GM12878 (cell line): ENCODE data around the gene HOXC13. TPM values are rescaled to one million over a fixed set of nuclear protein-coding genes. Genes with fewer than 3 reads are reported as not detected.

ENCODE experiments used
- ATAC-seq: fragments of 200-7000 bp; cut with Tn5 transposase; 3 replicates; pipeline ENCODE4 v1.9.1; 2020; ENCODE audit warnings: mild to moderate bottlenecking, moderate library complexity
- BruUV-seq: library from RNA; stranded (reverse); fragments of 400-500 nt; replicated peaks from 2 replicates; lab custom pipeline; 2021; lab: Mats Ljungman, UMichigan
- CTCF ChIA-PET: fragments of 300-600 bp; sonication (Branson Sonifier 250); formaldehyde crosslinking; extraction: SDS; loops from one replicate; lab custom pipeline; 2021; ENCODE audit warnings: inconsistent platforms; lab: Yijun Ruan, JAX
- POLR2A ChIA-PET: fragments of 350-600 bp; formaldehyde crosslinking; extraction: SDS; loops from one replicate; lab custom pipeline; 2021; ENCODE audit warnings: inconsistent platforms; lab: Charles Lee
- RAD21 ChIA-PET: fragments of 300-600 bp; sonication (Branson Sonifier 250); formaldehyde crosslinking; loops from one replicate; lab custom pipeline; 2023; ENCODE audit warnings: antibody characterized with exemption; ENCODE audit not compliant: unreplicated experiment; lab: Charles Lee
- SMC1A ChIA-PET: fragments of 300-600 bp; sonication (Branson Sonifier 250); formaldehyde crosslinking; loops from one replicate; lab custom pipeline; 2023; ENCODE audit not compliant: unreplicated experiment, uncharacterized antibody; lab: Charles Lee
- DNase-seq: peaks from one replicate; pipeline ENCODE4 v3.0.0-alpha.2; 2011; ENCODE audit warnings: low read depth, low spot score
- FAIRE-seq: peaks from 3 replicates; lab custom pipeline; 2011; peaks lifted over from hg19 to GRCh38; lab: Jason Lieb, UNC
- H2AFZ ChIP-seq: 2 replicates; pipeline ENCODE4 v1.6.0; 2011; ENCODE audit warnings: low read depth, low read length, control low read depth; ENCODE audit not compliant: control insufficient read depth
- H3K27ac ChIP-seq: 2 replicates; pipeline ENCODE4 v1.5.1; 2011; ENCODE audit warnings: control low read depth; ENCODE audit not compliant: control insufficient read depth, insufficient read depth
- H3K27me3 ChIP-seq, 2 experiments: replicated peaks in 1 of 2; 2 replicates each; pipeline versions ENCODE4 v1.6.0 to v1.6.1; 2011; ENCODE audit warnings: low read length in 1 of 2; ENCODE audit not compliant: control insufficient read depth in 2 of 2, insufficient read depth in 2 of 2
- H3K36me3 ChIP-seq, 2 experiments: 2 replicates each; pipeline ENCODE4 v1.5.1; 2011; ENCODE audit warnings: low read length in 1 of 2; ENCODE audit not compliant: control insufficient read depth in 2 of 2, insufficient read depth in 2 of 2
- H3K4me1 ChIP-seq: 2 replicates; pipeline ENCODE4 v1.6.1; 2011; ENCODE audit warnings: mild to moderate bottlenecking, low read length, moderate library complexity, mixed read lengths; ENCODE audit not compliant: control insufficient read depth, insufficient read depth
- H3K4me2 ChIP-seq: 2 replicates; pipeline ENCODE4 v1.6.0; 2011; ENCODE audit warnings: control low read depth; ENCODE audit not compliant: control insufficient read depth, insufficient read depth
- H3K4me3 ChIP-seq: fragments of 200-600 bp; sonication (generic); 2 replicates; pipeline ENCODE4 v1.5.1; 2016
- H3K79me2 ChIP-seq: 2 replicates; pipeline ENCODE4 v1.6.0; 2011; ENCODE audit warnings: low read length; ENCODE audit not compliant: control insufficient read depth, insufficient read depth
- H3K9ac ChIP-seq: 2 replicates; pipeline ENCODE4 v1.8.0; 2011; ENCODE audit warnings: low read length, control low read depth, mixed read lengths; ENCODE audit not compliant: control insufficient read depth, insufficient read depth
- H3K9me3 ChIP-seq: replicated peaks from 3 replicates; pipeline ENCODE4 v1.5.1; 2011; ENCODE audit warnings: mild to moderate bottlenecking, low read length; ENCODE audit not compliant: control insufficient read depth, insufficient read depth
- H4K20me1 ChIP-seq: 2 replicates; pipeline ENCODE4 v1.6.0; 2011; ENCODE audit not compliant: control insufficient read depth, insufficient read depth
- ATF2 ChIP-seq: IDR thresholded peaks from 2 replicates; pipeline ENCODE4 v1.6.1; 2012; ENCODE audit warnings: low read length, inconsistent platforms
- EP300 ChIP-seq, 2 experiments: fragments of 150-350 bp in 1 of 2; IDR thresholded peaks; 2 replicates each; pipeline ENCODE4 v1.6.1; 2011 to 2012; ENCODE audit warnings: low read depth in 2 of 2, low read length in 2 of 2, borderline replicate concordance in 1 of 2, improper control_type of control experiment in 1 of 2, inconsistent platforms in 1 of 2; ENCODE audit not compliant: control insufficient read depth in 1 of 2
- HSF1 ChIP-seq: fragments of 150-350 bp; IDR thresholded peaks from 2 replicates; pipeline ENCODE4 v1.6.1; 2014; ENCODE audit warnings: mild to moderate bottlenecking, low read depth, low read length
- MEF2A ChIP-seq: IDR thresholded peaks from 2 replicates; pipeline ENCODE4 v1.6.1; 2011; ENCODE audit warnings: low read depth, mild to moderate bottlenecking, low read length, moderate library complexity; ENCODE audit not compliant: insufficient read depth
- NRF1 ChIP-seq: conservative IDR thresholded peaks from 2 replicates; pipeline ENCODE4 v1.6.1; 2011; ENCODE audit warnings: mild to moderate bottlenecking, low read depth, low read length, improper control_type of control experiment
- POLR2AphosphoS5 ChIP-seq: IDR thresholded peaks from 2 replicates; pipeline ENCODE4 v1.6.1; 2011; ENCODE audit warnings: mild to moderate bottlenecking, low read length, inconsistent platforms
- RAD51 ChIP-seq: fragments of 450-650 bp; IDR thresholded peaks from 2 replicates; pipeline ENCODE4 v1.6.1; 2016; ENCODE audit warnings: moderate library complexity, mild to moderate bottlenecking, inconsistent platforms
- RCOR1 ChIP-seq: conservative IDR thresholded peaks from 2 replicates; pipeline ENCODE4 v1.6.1; 2012; ENCODE audit warnings: low read depth, low read length, improper control_type of control experiment
- RELA ChIP-seq: fragments of 450-650 bp; IDR thresholded peaks from 2 replicates; pipeline ENCODE4 v1.8.0; 2014; ENCODE audit warnings: borderline replicate concordance; ENCODE audit not compliant: partially characterized antibody
- SIX5 ChIP-seq: IDR thresholded peaks from 2 replicates; pipeline ENCODE4 v1.6.1; 2011; ENCODE audit warnings: mild to moderate bottlenecking, low read depth, low read length, moderate library complexity; ENCODE audit not compliant: severe bottlenecking
- SMC3 ChIP-seq: IDR thresholded peaks from 2 replicates; pipeline ENCODE4 v1.6.1; 2011; ENCODE audit warnings: low read length, improper control_type of control experiment, borderline replicate concordance
- SUZ12 ChIP-seq: fragments of 200-600 bp; sonication (generic); IDR thresholded peaks from one replicate; pipeline ENCODE4 v1.6.1; 2018; ENCODE audit warnings: antibody characterized with exemption, mild to moderate bottlenecking; ENCODE audit not compliant: unreplicated experiment
- WRNIP1 ChIP-seq: IDR thresholded peaks from 2 replicates; pipeline ENCODE4 v1.6.1; 2011; ENCODE audit warnings: low read depth, low read length, improper control_type of control experiment, borderline replicate concordance
- YBX1 ChIP-seq: fragments of 450-650 bp; IDR thresholded peaks from 2 replicates; pipeline ENCODE4 v1.6.1; 2016; ENCODE audit warnings: antibody characterized with exemption
- WGBS: methylation state at CpG from one replicate; pipeline ENCODE4 v1.1.6; 2016; ENCODE audit warnings: low lambda C conversion rate; ENCODE audit not compliant: insufficient replicate concordance, insufficient coverage; ENCODE audit errors: missing lambda C conversion rate; 5-methylcytosine and 5-hydroxymethylcytosine counted together
- in situ Hi-C: fragments of 300-500 bp; cut with MboI; formaldehyde crosslinking; loops from 9 replicates; pipeline ENCODE4 v1.14.3; 2018; ENCODE audit warnings: mixed read lengths
- intact Hi-C: fragments of 100-400 bp; cut with micrococcal nuclease; formaldehyde crosslinking; loops from one replicate; pipeline ENCODE4 v1.14.2; 2022; ENCODE audit not compliant: unreplicated experiment
- polyA plus RNA-seq, 11 experiments: library from polyadenylated mRNA; depleted of rRNA in 4 of 11; unstranded in 6 of 11; stranded (reverse) in 5 of 11; fragments of >200 nt; fragmentation: Nextera tagmentation in 4 of 11; fragmentation: Illumina TruSeq in 1 of 11; extraction: Ambion mirVana in 4 of 11; extraction: Trizol in 1 of 11; gene quantifications; 1 replicate in 1 of 11; 2 replicates in 10 of 11; pipeline versions ENCODE4 v1.2.1 to v1.2.3, GENCODE V29; 2011 to 2016; ENCODE audit warnings: inconsistent platforms in 2 of 11, missing spikeins in 2 of 11, low read depth in 1 of 11
- total RNA-seq, 4 experiments: library from RNA; depleted of rRNA in 3 of 4; stranded (reverse); fragments of >200 nt in 3 of 4; fragmentation: Illumina TruSeq in 1 of 4; extraction: Trizol in 1 of 4; gene quantifications; 2 replicates each; pipeline versions ENCODE4 v1.2.1 to v1.2.3, GENCODE V29; 2013 to 2021

The HOXC13 gene
- total and polyA plus RNA-seq, 10 of the 15 experiments (the other 5 are each of a cell fraction or from before 2014, with no cell fraction given): not detected

GRCh38 chr12:53928054-53928835 lies 10.4 kb upstream of the HOXC13 start:
- no peak overlapping the region for H2AFZ ChIP-seq
- BruUV-seq: no TSS peak
- no peaks in the 10 kb centered on the region for H3K4me1 ChIP-seq
- POLR2A ChIA-PET: interaction anchor here (1.0 kb wide), 1 partner anchor 44 kb away, joined by 3 read pairs; no protein-coding TSS in a partner anchor
- no peak overlapping the region for H3K27ac ChIP-seq
- no peak overlapping the region for H3K4me2 ChIP-seq
- FAIRE-seq (no peak), ATAC-seq (no peak), DNase-seq (no peak)
- H3K4me3 ChIP-seq: no peak overlapping the region
- 11% methylated on average over 31 of the region's 31 CpGs for WGBS
- no peak overlapping the region for H3K9ac ChIP-seq
- H3K27me3 ChIP-seq: peaks cover 10 to 34% of the 10 kb centered on the region in 2 experiments
- TF ChIP-seq SUZ12 (peak; percentile 46), NRF1 (no peak)
- in situ Hi-C loops (no loop called here), intact Hi-C loops (no loop called here)
- H4K20me1 ChIP-seq: no peaks in the 10 kb centered on the region
- SMC1A ChIA-PET: interaction anchor here (1.2 kb wide), 1 partner anchor 135 kb away, joined by 3 read pairs; no protein-coding TSS in a partner anchor
- no peaks in the 10 kb centered on the region for H3K36me3 ChIP-seq
- H3K79me2 ChIP-seq: no peaks in the 10 kb centered on the region
- CTCF ChIA-PET: interaction anchor here (0.6 to 1.7 kb wide), 2 partner anchors 40 to 189 kb away, joined by 3 read pairs; no protein-coding TSS in a partner anchor
- H3K9me3 ChIP-seq: no peaks in the 10 kb centered on the region
- RAD21 ChIA-PET: no interaction called here

- H2AFZ ChIP-seq: no peak overlapping the region
- no peak overlapping the region for H3K4me3 ChIP-seq
- ChIA-PET CTCF (interaction anchor here (1.7 kb wide), 1 partner anchor 42 kb away, joined by 3 read pairs; no protein-coding TSS in a partner anchor), RAD21 (no interaction called here), SMC1A (no interaction called here), POLR2A (no interaction called here)
- H3K4me2 ChIP-seq: no peak overlapping the region
- no TSS peak for BruUV-seq
- ATAC-seq (no peak), DNase-seq (no peak), FAIRE-seq (no peak)
- H3K9me3 ChIP-seq: no peaks in the 10 kb centered on the region
- no peaks in the 10 kb centered on the region for H3K4me1 ChIP-seq
- 3% methylated on average over 4 of the region's 4 CpGs for WGBS
- peaks cover 12 to 43% of the 10 kb centered on the region in 2 experiments for H3K27me3 ChIP-seq
- no peaks in the 10 kb centered on the region for H3K36me3 ChIP-seq
- no peak overlapping the region for H3K27ac ChIP-seq
- H3K9ac ChIP-seq: no peak overlapping the region
- H3K79me2 ChIP-seq: no peaks in the 10 kb centered on the region
- intact Hi-C loops (no loop called here), in situ Hi-C loops (no loop called here)
- H4K20me1 ChIP-seq: no peaks in the 10 kb centered on the region; the same call in 1 of the 2 replicates
- TF ChIP-seq MEF2A: no peak
- no peak for TF ChIP-seq SMC3
- no peak for TF ChIP-seq WRNIP1
- TF ChIP-seq ATF2: no peak
- no peak for TF ChIP-seq SIX5
- no peak for TF ChIP-seq POLR2AphosphoS5
- no peak for TF ChIP-seq RAD51
- TF ChIP-seq EP300 (IDR thresholded peaks at IDR 0.05; ENCODE audit: borderline replicate concordance in 1 of 2, control insufficient read depth in 1 of 2, low read depth in 2 of 2, low read length in 2 of 2): no peak
- TF ChIP-seq YBX1: no peak
- no peak for TF ChIP-seq RELA
- TF ChIP-seq HSF1: no peak
- TF ChIP-seq RCOR1: no peak
Measured at GRCh38 chr12:53929527-53929926, 9.1 kb upstream of the HOXC13 start.
